IMR-90 (cell line): ENCODE measurements around the gene AUNIP.

Experiments used
- BHLHE40 ChIP-seq: fragments of 150-350 bp; IDR thresholded peaks from 2 replicates; pipeline ENCODE4 v1.6.1; 2016; ENCODE audit warnings: mild to moderate bottlenecking, low read depth, low read length
- CTCF ChIP-seq: conservative IDR thresholded peaks from 2 replicates; pipeline ENCODE4 v1.5.1; 2012; ENCODE audit warnings: mild to moderate bottlenecking, low read depth, low read length, improper control_type of control experiment
- MAZ ChIP-seq: IDR thresholded peaks from 2 replicates; pipeline ENCODE4 v1.6.1; 2012; ENCODE audit warnings: low read depth, mild to moderate bottlenecking, low read length, improper control_type of control experiment, moderate library complexity, borderline replicate concordance
- POLR2A ChIP-seq: IDR thresholded peaks from 2 replicates; pipeline ENCODE4 v1.6.1; 2012; ENCODE audit warnings: mild to moderate bottlenecking, low read depth, low read length

DNA sequence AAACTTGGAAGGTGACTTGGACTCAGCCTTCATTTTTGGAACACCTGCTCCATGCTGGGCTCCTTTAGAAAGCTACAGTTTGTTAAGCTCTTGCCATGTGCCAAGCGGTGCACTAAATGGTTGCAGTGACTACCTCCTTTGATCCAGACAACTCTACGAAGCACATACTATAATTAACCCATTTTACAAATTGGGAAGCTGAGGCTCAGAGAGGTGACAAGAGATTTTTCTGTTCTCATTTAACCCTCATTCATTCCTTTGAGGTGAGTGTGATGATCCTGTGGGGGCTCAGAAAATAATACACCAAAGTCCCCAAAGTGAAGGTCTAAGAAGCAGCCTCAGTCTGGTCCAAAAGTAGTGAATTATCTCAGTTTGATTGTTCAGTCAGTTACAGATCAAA is 17.9 kb upstream of the AUNIP start:
- TF ChIP-seq MAZ (no peak), BHLHE40 (no peak), CTCF (no peak), POLR2A (no peak)
